Immature natural killer cell (primary cell): ENCODE measurements around the gene TIMD4. TPM values are rescaled to one million over a fixed set of nuclear protein-coding genes. Genes with fewer than 3 reads are reported as not detected.

Experiments used
- DNase-seq, 3 donors: peaks; one replicate each; pipeline ENCODE4 v3.0.0; 2022; ENCODE audit warnings: mixed read lengths in 1 of 3
- H3K27ac Mint-ChIP-seq, 6 donors: one replicate each; pipeline ENCODE4 v1.8.0; 2020; ENCODE audit warnings: mixed read lengths in 6 of 6, mild to moderate bottlenecking in 5 of 6, inconsistent platforms in 4 of 6, moderate library complexity in 3 of 6
- H3K27me3 Mint-ChIP-seq, 3 donors: one replicate each; pipeline ENCODE4 v1.8.0; 2020 to 2021; ENCODE audit warnings: low read depth in 3 of 3, mild to moderate bottlenecking in 3 of 3, mixed read lengths in 3 of 3, moderate library complexity in 3 of 3, inconsistent platforms in 1 of 3
- H3K36me3 Mint-ChIP-seq, 3 donors: one replicate each; pipeline ENCODE4 v1.8.0; 2020; ENCODE audit warnings: mixed read lengths in 3 of 3, inconsistent platforms in 2 of 3, mild to moderate bottlenecking in 2 of 3
- H3K4me1 Mint-ChIP-seq, 2 donors: one replicate each; pipeline ENCODE4 v1.8.0; 2020; ENCODE audit warnings: inconsistent platforms in 2 of 2, mild to moderate bottlenecking in 2 of 2, mixed read lengths in 2 of 2, moderate library complexity in 1 of 2
- H3K4me3 Mint-ChIP-seq, 5 donors: one replicate each; pipeline ENCODE4 v1.8.0; 2020; ENCODE audit warnings: mild to moderate bottlenecking in 5 of 5, mixed read lengths in 5 of 5, inconsistent platforms in 3 of 5, moderate library complexity in 3 of 5
- H3K9me3 Mint-ChIP-seq, 6 donors: one replicate each; pipeline ENCODE4 v1.8.0; 2020; ENCODE audit warnings: mild to moderate bottlenecking in 6 of 6, mixed read lengths in 6 of 6, inconsistent platforms in 4 of 6, moderate library complexity in 3 of 6
- polyA plus RNA-seq, 3 donors: library from polyadenylated mRNA; unstranded; fragments of 300-500 nt; fragmentation: Illumina TruSeq; gene quantifications; one replicate each; pipeline ENCODE4 v1.2.3, GENCODE V29; 2021

Gene TIMD4
- polyA plus RNA-seq, 3 donors from 2014 or later: 0.43 TPM; not detected in 2

DNA sequence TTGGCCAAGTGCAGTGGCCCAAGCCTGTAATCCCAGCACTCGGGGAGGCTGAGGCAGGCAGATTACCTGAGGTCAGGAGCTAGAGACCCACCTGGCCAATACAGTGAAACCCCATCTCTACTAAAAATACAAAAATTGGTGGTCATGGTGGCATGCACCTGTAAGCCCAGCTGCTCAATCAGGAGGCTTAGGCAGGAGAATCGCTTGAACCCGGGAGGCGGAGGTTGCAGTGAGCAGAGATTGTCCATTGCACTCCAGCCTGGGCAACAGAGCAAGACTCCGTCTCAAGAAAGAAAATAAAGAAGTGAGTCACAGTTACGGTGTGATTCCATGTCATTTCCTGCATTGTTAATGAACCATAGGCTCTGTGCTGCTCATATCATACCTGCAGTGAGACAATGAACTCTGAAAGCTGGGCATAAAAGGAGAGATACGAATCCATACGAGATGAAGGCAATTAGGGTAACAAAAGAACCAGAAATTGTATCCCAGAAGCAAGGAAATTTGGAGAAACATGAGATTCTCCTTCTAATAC is 44.6 kb downstream of the TIMD4 start:
- peaks cover 3 to 7% (median 4%) of the 10 kb centered on the region in 3 donors for H3K36me3 Mint-ChIP-seq
- peaks cover 75 to 92% of the 10 kb centered on the region in 2 donors for H3K4me1 Mint-ChIP-seq
- no peak overlapping the region for H3K4me3 Mint-ChIP-seq
- H3K27ac Mint-ChIP-seq: peak overlapping the region; percentile 63 to 87 (median 68)
- H3K27me3 Mint-ChIP-seq: no peaks in the 10 kb centered on the region
- peaks cover 0 to 4% (median 0%) of the 10 kb centered on the region in 6 donors for H3K9me3 Mint-ChIP-seq
- no peak for DNase-seq

DNA sequence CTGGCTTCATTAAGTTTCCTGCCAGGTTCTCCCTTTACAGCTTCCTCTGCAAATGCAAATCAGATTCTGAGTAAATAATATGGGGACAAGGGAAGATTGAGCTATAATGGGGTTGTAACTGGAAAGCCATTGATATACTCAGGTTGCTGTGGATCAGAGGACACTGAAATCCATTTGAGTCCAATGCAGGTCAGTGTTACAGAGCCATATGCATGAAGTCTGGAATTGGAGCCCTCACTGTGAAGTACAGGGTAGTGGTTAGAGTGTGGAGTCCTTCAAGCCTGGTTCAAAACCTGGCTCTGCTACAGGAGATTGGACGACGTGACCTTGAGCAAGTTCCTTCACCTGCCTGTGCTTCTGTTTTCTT is 48.7 kb downstream of the TIMD4 start:
- H3K9me3 Mint-ChIP-seq: peaks cover 0 to 8% (median 2%) of the 10 kb centered on the region in 6 donors
- no peak for DNase-seq
- peaks cover 0 to 2% (median 1%) of the 10 kb centered on the region in 3 donors for H3K27me3 Mint-ChIP-seq
- H3K4me3 Mint-ChIP-seq: peak overlapping the region; percentile 77 to 96 (median 81)
- peak overlapping the region; percentile 91 to 98 (median 98) for H3K27ac Mint-ChIP-seq
- peaks cover 74 to 91% of the 10 kb centered on the region in 2 donors for H3K4me1 Mint-ChIP-seq
- H3K36me3 Mint-ChIP-seq: peaks cover 3 to 17% (median 4%) of the 10 kb centered on the region in 3 donors

DNA sequence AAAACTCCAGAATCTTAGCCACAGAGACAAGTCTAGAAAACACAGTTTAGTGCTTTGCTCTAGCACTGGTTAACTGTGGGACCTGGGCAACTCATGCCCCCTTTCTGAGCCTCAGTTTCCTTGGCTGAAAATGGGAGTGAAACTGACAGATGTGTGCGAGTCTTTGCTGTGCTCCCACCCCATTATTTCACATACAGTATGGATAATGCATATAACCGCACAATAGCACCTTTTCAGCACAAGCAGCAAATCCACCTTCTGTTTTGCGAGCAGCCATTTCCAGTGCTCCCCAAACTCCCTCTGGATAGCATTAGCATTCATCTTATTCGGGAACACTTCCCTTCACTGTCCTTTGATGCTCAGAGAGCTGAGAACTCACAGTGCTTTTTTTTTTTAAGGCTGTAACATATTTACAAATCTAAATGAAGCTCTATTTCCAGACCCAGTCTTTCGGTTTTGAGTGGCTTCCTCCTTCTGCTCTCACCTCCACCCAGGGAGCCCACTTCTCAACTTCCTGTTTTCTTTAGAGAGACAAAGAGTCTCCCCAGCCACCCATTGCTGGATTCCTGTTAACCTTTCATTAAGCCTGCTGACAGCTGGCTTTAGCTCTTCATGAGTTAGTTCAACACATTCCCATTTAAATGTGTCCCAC is 49.2 kb downstream of the TIMD4 start:
- peaks cover 3 to 17% (median 4%) of the 10 kb centered on the region in 3 donors for H3K36me3 Mint-ChIP-seq
- peak; percentile 58 to 64 (median 61) for DNase-seq
- peaks cover 0 to 8% (median 2%) of the 10 kb centered on the region in 6 donors for H3K9me3 Mint-ChIP-seq
- H3K27me3 Mint-ChIP-seq: peaks cover 0 to 2% (median 1%) of the 10 kb centered on the region in 3 donors
- H3K4me1 Mint-ChIP-seq: peaks cover 72 to 86% of the 10 kb centered on the region in 2 donors
- H3K4me3 Mint-ChIP-seq: peak overlapping the region; percentile 77 to 96 (median 81)
- peak overlapping the region; percentile 91 to 98 (median 98) for H3K27ac Mint-ChIP-seq

DNA sequence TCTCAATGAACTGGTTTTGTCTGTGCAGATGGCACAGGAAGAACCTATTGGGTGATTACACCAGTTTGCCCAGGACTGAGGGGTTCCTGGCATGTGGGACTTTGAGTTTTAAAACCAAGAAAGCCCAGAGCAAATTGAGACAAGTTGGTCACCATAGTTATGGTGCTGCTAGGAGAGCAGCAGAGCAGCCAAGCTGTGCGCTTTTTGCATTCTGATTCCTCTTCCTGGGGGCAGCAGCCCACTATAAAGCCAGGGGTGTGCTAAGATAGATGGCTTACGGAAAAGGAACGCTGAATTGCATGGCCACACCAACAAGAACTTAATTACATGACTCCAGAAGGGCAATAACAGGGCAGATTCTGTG is 49.7 kb downstream of the TIMD4 start:
- peaks cover 3 to 15% (median 4%) of the 10 kb centered on the region in 3 donors for H3K36me3 Mint-ChIP-seq
- DNase-seq: no peak

DNA sequence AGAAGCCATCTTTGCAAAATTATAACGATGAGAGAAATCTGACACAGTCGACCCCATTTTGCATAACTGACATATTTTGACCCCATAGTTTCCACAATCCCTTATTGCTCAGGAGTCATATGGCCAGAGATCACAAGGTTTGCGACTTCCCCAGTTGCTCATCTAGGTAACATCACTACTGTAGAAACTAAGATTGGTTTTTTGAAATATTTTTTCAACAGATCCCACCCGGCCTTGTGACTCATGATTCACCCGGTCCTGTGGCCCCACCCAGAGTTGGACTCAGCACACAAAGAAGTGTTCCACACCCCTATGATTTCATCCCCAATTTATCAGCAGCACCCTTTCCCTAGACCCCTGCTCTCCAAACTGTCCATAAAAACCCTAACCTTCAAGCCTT is 50.2 kb downstream of the TIMD4 start:
- no peak for DNase-seq
- Mint-ChIP-seq H3K4me1 (peaks cover 63 to 76% of the 10 kb centered on the region in 2 donors), H3K4me3 (peak overlapping the region; percentile 77 to 96 (median 81)), H3K27me3 (peaks cover 0 to 2% (median 1%) of the 10 kb centered on the region in 3 donors), H3K9me3 (peaks cover 0 to 8% (median 2%) of the 10 kb centered on the region in 6 donors), H3K27ac (peak overlapping the region; percentile 91 to 98 (median 98)), H3K36me3 (peaks cover under 1 to 11% (median 3%) of the 10 kb centered on the region in 3 donors)

More for the DNA sequence above, 49.7 kb downstream of the TIMD4 start:
- Mint-ChIP-seq H3K9me3 (peaks cover 0 to 8% (median 2%) of the 10 kb centered on the region in 6 donors), H3K27ac (peak overlapping the region; percentile 91 to 98 (median 98)), H3K4me3 (peak overlapping the region; percentile 77 to 96 (median 81)), H3K4me1 (peaks cover 68 to 81% of the 10 kb centered on the region in 2 donors), H3K27me3 (peaks cover 0 to 2% (median 1%) of the 10 kb centered on the region in 3 donors)

DNA sequence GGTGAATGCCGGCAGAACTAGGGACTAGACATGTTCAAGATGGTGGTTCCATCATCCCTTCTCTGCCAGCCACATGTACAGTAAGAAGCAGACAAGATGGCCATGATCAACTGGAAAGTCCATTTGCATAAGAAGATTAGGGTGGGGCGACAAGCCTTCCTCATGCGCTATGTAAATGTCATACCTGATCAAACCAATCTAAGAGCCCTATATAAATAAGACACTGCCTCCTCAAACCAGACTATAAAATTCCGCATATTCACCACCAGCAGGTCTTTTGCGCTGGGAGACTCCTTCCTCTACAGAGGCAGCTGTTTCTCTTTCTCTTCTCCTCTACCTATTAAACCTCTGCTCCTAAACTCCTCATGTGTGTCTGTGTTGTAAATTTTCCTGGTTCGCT is 53.8 kb downstream of the TIMD4 start:
- Mint-ChIP-seq H3K27ac (peak overlapping the region in 3 of 6 donors; percentile 47 to 80 (median 47)), H3K4me1 (peaks cover 42 to 59% of the 10 kb centered on the region in 2 donors), H3K4me3 (no peak overlapping the region), H3K9me3 (peaks cover 0 to 8% (median 2%) of the 10 kb centered on the region in 6 donors), H3K27me3 (peaks cover 0 to 2% (median 1%) of the 10 kb centered on the region in 3 donors), H3K36me3 (peaks cover under 1 to 10% (median 7%) of the 10 kb centered on the region in 3 donors)
- DNase-seq: no peak

DNA sequence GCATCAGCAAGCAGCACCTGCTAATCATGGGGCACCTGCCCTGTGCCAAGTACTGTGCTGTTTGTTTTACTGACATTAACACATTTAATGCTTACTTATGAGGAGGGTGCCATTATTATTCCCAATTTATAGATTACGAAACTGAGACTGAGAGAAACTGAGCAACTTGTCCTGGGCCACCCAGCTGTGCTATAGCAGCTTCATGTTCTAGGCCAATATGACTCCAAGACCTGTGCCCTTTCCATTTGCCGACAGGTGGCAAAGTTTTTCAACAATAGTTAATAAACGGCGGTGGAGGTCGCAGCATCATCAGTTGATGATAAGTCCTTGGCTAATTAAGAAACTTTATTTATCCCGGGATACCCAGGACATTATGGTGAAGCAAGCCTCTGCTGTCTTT is 55.4 kb downstream of the TIMD4 start:
- DNase-seq: no peak
- peak overlapping the region in 1 of 6 donors; percentile 37 for H3K27ac Mint-ChIP-seq
- peaks cover 0 to 5% (median 0%) of the 10 kb centered on the region in 6 donors for H3K9me3 Mint-ChIP-seq
- H3K4me1 Mint-ChIP-seq: peaks cover 26 to 48% of the 10 kb centered on the region in 2 donors
- H3K4me3 Mint-ChIP-seq: no peak overlapping the region
- peaks cover 0 to 7% (median 4%) of the 10 kb centered on the region in 3 donors for H3K36me3 Mint-ChIP-seq
- H3K27me3 Mint-ChIP-seq: peaks cover 0 to 2% (median 0%) of the 10 kb centered on the region in 3 donors

DNA sequence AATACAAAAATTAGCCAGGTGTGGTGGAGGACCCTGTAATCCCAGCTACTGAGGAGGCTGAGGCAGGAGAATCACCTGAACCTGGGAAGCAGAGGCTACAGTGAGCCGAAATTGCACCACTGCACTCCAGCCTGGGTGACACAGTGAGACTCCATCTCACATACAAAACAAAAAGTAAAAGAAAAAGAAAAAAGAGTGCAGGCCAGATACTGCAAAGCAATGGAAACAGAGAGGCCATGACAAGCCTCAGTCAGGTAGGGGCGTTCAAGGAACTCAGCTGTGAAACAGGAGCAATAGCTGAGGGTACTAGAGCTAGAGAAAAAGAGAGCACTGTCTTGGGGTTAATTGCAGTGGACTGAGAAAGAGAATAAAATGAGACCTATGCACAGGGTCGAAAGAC is 56.2 kb downstream of the TIMD4 start:
- DNase-seq: no peak
- no peak overlapping the region for H3K4me3 Mint-ChIP-seq
- peaks cover 0 to 5% (median 0%) of the 10 kb centered on the region in 6 donors for H3K9me3 Mint-ChIP-seq
- H3K27me3 Mint-ChIP-seq: peaks cover 0 to 2% (median 0%) of the 10 kb centered on the region in 3 donors
- peak overlapping the region in 2 of 6 donors; percentile 29 to 52 for H3K27ac Mint-ChIP-seq
- peaks cover 21 to 43% of the 10 kb centered on the region in 2 donors for H3K4me1 Mint-ChIP-seq
- H3K36me3 Mint-ChIP-seq: peaks cover 0 to 7% (median 4%) of the 10 kb centered on the region in 3 donors

DNA sequence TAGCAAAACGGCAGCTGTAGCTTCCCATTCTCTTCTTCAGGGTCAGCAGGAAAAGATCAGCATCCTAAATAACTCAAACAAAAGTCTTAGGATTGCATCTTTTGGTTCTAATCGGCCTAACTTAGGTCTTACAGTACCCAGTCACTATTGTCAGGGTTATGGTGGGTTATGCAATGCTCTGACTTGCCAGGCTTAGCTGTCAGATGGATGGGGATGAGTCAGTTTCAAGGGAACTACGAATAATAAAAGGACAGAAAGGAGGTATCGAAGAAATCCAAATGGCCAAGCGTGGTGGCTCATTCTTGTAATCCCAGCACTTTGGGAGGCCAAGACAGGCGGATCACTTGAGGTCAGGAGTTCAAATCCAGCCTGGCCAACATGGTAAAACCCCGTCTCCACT is 66.5 kb downstream of the TIMD4 start:
- Mint-ChIP-seq H3K9me3 (no peaks in the 10 kb centered on the region), H3K27me3 (peaks cover 0 to 6% (median 0%) of the 10 kb centered on the region in 3 donors), H3K27ac (no peak overlapping the region)

DNA sequence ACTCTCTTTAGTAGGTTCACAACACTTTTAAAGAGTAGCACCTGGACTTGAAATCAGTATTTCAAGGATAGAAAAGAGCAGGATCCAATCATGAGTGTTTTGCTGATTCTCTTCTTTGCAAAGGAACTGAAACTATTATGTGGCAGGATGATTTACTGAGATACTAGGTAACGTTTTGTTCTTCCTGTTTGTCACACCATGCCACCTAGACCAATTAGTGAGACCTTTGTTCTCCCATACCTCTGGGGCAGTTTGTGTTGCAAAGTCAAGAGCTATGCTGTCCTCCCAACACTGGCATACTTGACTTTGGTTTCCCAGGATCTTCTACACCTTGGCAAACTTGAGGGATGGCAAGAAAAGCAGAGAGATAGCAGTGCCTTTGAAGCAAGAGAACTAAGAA is 69.5 kb downstream of the TIMD4 start:
- Mint-ChIP-seq H3K4me3 (peak overlapping the region in 2 of 5 donors; percentile 14 to 30), H3K27ac (peak overlapping the region in 2 of 6 donors; percentile 11 to 43), H3K4me1 (peaks cover 21 to 23% of the 10 kb centered on the region in 2 donors), H3K27me3 (peaks cover 0 to 6% (median 0%) of the 10 kb centered on the region in 3 donors), H3K36me3 (peaks cover 0 to 4% (median 4%) of the 10 kb centered on the region in 3 donors), H3K9me3 (no peaks in the 10 kb centered on the region)
- DNase-seq: no peak

More for the DNA sequence above, 66.5 kb downstream of the TIMD4 start:
- no peak overlapping the region for H3K4me3 Mint-ChIP-seq
- peaks cover 21 to 23% of the 10 kb centered on the region in 2 donors for H3K4me1 Mint-ChIP-seq
- peaks cover 0 to 7% (median 7%) of the 10 kb centered on the region in 3 donors for H3K36me3 Mint-ChIP-seq
- DNase-seq: no peak

DNA sequence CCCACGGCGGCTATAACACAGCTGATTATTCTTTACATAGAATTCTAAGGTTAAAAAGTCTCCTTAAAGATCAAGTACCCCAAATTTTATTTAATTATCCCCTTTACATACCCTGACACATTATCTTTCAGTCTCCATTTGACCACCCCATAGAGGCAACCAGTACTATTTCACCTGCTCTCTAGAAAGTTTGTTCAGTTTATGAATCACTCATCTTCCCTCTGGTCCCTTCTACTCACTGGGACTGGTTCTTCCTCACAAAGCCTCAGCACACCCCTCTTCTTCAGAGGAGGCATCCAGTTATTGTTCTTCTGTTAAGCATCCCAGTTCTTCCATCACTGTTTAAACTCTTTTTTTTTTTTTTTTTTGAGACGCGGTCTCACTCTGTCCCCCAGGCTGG is 70.2 kb downstream of the TIMD4 start:
- Mint-ChIP-seq H3K9me3 (no peaks in the 10 kb centered on the region), H3K4me3 (no peak overlapping the region), H3K27me3 (peaks cover 0 to 6% (median 0%) of the 10 kb centered on the region in 3 donors), H3K4me1 (peaks cover 21 to 23% of the 10 kb centered on the region in 2 donors), H3K27ac (peak overlapping the region in 4 of 6 donors; percentile 22 to 74 (median 44)), H3K36me3 (peaks cover 0 to 4% (median 0%) of the 10 kb centered on the region in 3 donors)
- DNase-seq: no peak

DNA sequence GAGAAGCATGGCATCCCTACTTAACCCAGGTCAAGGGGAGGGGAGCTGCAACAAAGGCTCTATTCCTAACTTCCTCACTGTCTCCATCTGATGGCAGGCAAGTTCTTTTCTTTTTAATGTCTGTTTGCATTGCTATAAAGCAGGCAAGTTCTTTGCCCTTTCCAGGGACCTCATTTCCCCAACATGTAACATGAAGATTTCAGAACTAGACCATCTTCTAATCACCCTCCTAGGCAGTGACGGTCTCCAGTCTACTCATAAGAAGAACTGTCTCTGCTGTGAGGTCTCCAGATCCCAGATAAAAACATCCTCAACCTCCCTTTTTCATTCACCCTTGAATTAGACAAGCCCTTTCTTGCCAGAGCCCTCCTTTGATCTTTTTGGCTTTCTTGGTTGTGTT is 70.8 kb downstream of the TIMD4 start:
- H3K4me3 Mint-ChIP-seq: no peak overlapping the region
- peaks cover 0 to 6% (median 0%) of the 10 kb centered on the region in 3 donors for H3K27me3 Mint-ChIP-seq
- no peaks in the 10 kb centered on the region for H3K9me3 Mint-ChIP-seq
- peaks cover 0 to 4% (median 0%) of the 10 kb centered on the region in 3 donors for H3K36me3 Mint-ChIP-seq
- H3K4me1 Mint-ChIP-seq: peaks cover 21 to 23% of the 10 kb centered on the region in 2 donors
- H3K27ac Mint-ChIP-seq: peak overlapping the region; percentile 22 to 78 (median 50)
- DNase-seq: peak in 2 of 3 donors; percentile 11 to 22

DNA sequence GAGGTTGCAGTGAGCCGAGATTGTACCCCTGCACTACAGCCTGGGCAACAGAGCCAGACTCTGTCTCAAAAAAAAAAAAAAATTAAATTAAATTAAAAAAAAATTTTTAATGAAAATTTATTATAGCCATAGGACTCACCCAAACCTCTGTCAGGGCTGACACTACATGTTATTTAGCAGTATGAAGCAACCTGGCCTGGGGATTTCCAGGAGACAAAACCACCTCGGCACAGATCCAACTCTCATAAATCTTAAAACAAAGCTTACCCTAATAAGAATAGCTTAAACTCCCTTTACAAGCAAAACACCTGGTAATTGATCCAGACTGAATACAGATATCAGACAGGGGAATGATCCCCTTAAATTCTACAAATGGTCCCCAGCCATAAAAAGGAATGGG is 74.5 kb downstream of the TIMD4 start:
- DNase-seq: no peak

More for the DNA sequence above, 74.5 kb downstream of the TIMD4 start:
- no peaks in the 10 kb centered on the region for H3K36me3 Mint-ChIP-seq
- H3K9me3 Mint-ChIP-seq: no peaks in the 10 kb centered on the region
- peaks cover 1 to 4% (median 3%) of the 10 kb centered on the region in 3 donors for H3K27me3 Mint-ChIP-seq
- H3K27ac Mint-ChIP-seq: no peak overlapping the region
- peaks cover 16 to 18% of the 10 kb centered on the region in 2 donors for H3K4me1 Mint-ChIP-seq
- H3K4me3 Mint-ChIP-seq: no peak overlapping the region
